Measurements from ENCODE around the gene TUBB4B.
A peak's percentile ranks its signal among the peaks of the same experiment; 100 is the strongest.
"Not testable (repeated sequence)": the region's sequence is repeated elsewhere in the genome, so short reads cannot be mapped to it uniquely, and the experiment has no call there.

Gene TUBB4B

GRCh38 chr9:137240318-137240840 is 708 bp upstream of the TUBB4B start:
- no peak for DNase-seq (ENCODE audit: low read depth)
- TF ChIP-seq CTCF (IDR thresholded peaks at IDR 0.05; ENCODE audit: low read depth, low read length, missing control alignments): no peak
- peak overlapping the region; percentile 76 for H3K4me3 ChIP-seq (ENCODE audit: low read depth, low read length)

GRCh38 chr9:137241490-137242268 is 592 bp downstream of the TUBB4B start:
- peak overlapping the region; percentile 96 for H3K4me3 ChIP-seq (ENCODE audit: low read depth, low read length)
- no peak for TF ChIP-seq CTCF (IDR thresholded peaks at IDR 0.05; ENCODE audit: low read depth, low read length, missing control alignments)
- no peak for DNase-seq (ENCODE audit: low read depth)

GRCh38 chr9:137242269-137243203 is 1.4 kb downstream of the TUBB4B start:
- TF ChIP-seq CTCF (IDR thresholded peaks at IDR 0.05; ENCODE audit: low read depth, low read length, missing control alignments): no peak
- no peak for DNase-seq (ENCODE audit: low read depth)
- peak overlapping the region; percentile 96 for H3K4me3 ChIP-seq (ENCODE audit: low read depth, low read length)

- not testable (repeated sequence) for DNase-seq (ENCODE audit: low read depth); H3K4me3 ChIP-seq (ENCODE audit: low read depth, low read length)
Observed at GRCh38 chr9:137243266-137243625, 2.2 kb downstream of the TUBB4B start.

GRCh38 chr9:137243626-137244485 is 2.8 kb downstream of the TUBB4B start:
- no peak overlapping the region for H3K4me3 ChIP-seq (ENCODE audit: low read depth, low read length)
- TF ChIP-seq CTCF (IDR thresholded peaks at IDR 0.05; ENCODE audit: low read depth, low read length, missing control alignments): no peak
- DNase-seq (ENCODE audit: low read depth): no peak

GRCh38 chr9:137244486-137245449 is 3.7 kb downstream of the TUBB4B start:
- no peak for TF ChIP-seq CTCF (IDR thresholded peaks at IDR 0.05; ENCODE audit: low read depth, low read length, missing control alignments)
- H3K4me3 ChIP-seq (ENCODE audit: low read depth, low read length): no peak overlapping the region
- no peak for DNase-seq (ENCODE audit: low read depth)
